Adrenal gland (tissue), 12 donors: Measurements from ENCODE around the gene ZSCAN10. TPM values are rescaled to one million over a fixed set of nuclear protein-coding genes. Genes with fewer than 3 reads are reported as not detected.

Source experiments
- DNase-seq, 7 donors: peaks; one replicate each; pipeline ENCODE4 v3.0.0-alpha.2; 2019 to 2020
- H3K27ac ChIP-seq, 5 donors: fragments of 200-600 bp; sonication (generic) in 4 of 5; 1 replicate in 3 of 5; 2 replicates in 2 of 5; pipeline versions ENCODE4 v1.5.1 to v1.8.0; 2016 to 2020; ENCODE audit warnings: mild to moderate bottlenecking in 1 of 5
- H3K27me3 ChIP-seq: fragments of 200-600 bp; 2 replicates; pipeline ENCODE4 v1.8.0; 2021
- H3K36me3 ChIP-seq, 2 donors: fragments of 200-600 bp; replicated peaks in 1 of 2; 1 replicate in 1 of 2; 2 replicates in 1 of 2; pipeline versions ENCODE4 v1.5.1 to v1.8.0; 2018 to 2022
- H3K4me1 ChIP-seq, 2 donors: fragments of 200-600 bp; replicated peaks in 1 of 2; 1 replicate in 1 of 2; 2 replicates in 1 of 2; pipeline versions ENCODE4 v1.5.1 to v1.8.0; 2018 to 2021
- H3K4me3 ChIP-seq, 4 donors: fragments of 200-600 bp; sonication (generic) in 3 of 4; one replicate each; pipeline ENCODE4 v1.5.1; 2016 to 2018
- H3K9me3 ChIP-seq, 3 donors: fragments of 200-600 bp; sonication (generic) in 1 of 3; replicated peaks in 1 of 3; 1 replicate in 2 of 3; 2 replicates in 1 of 3; pipeline versions ENCODE4 v1.5.1 to v1.8.0; 2016 to 2021
- POLR2A ChIP-seq, 2 donors: fragments of 450-650 bp; IDR thresholded peaks; one replicate each; pipeline ENCODE4 v1.6.1; 2017; ENCODE audit warnings: antibody characterized with exemption in 2 of 2, mild to moderate bottlenecking in 2 of 2, moderate library complexity in 1 of 2
- WGBS, 4 donors: extraction: QIAGEN DNeasy Blood & Tissue Kit in 2 of 4; methylation state at CpG; one replicate each; pipeline versions ENCODE4 v1.1.5 to v1.1.7; 2013 to 2017; 5-methylcytosine and 5-hydroxymethylcytosine counted together
- intact Hi-C, 2 donors: fragments of 100-400 bp; cut with DNase I; formaldehyde crosslinking; loops; one replicate each; pipeline versions ENCODE4 v1.14.1 to v1.15.0; 2022 to 2023
- polyA plus RNA-seq, 3 donors: library from polyadenylated mRNA; stranded (reverse); fragments of 200-250 nt in 2 of 3; fragments of 350-450 nt in 1 of 3; fragmentation: Illumina TruSeq in 1 of 3; extraction: RNeasy Lipid Tissue Mini Kit (QIAGEN cat#74804) in 1 of 3; gene quantifications; one replicate each; pipeline ENCODE4 v1.2.3, GENCODE V29; 2013 to 2014
- total RNA-seq, 9 donors: library from RNA; depleted of rRNA in 4 of 9; stranded (reverse); fragments of >200 nt in 4 of 9; fragments of 120-200 nt in 1 of 9; fragmentation: NEBNext Ultra II Directional in 1 of 9; extraction: Animal tissue kit (Norgen Biotek cat#: 25700) in 1 of 9; gene quantifications; one replicate each; pipeline versions ENCODE4 v1.1.0 to v1.2.4, GENCODE V29; 2013 to 2023
- TF ChIP-seq, protein P1 (sequence below), 6 experiments: fragments of 450-650 bp in 4 of 6; fragments of 200-600 bp in 2 of 6; sonication (generic) in 1 of 6; IDR thresholded peaks; 1 replicate in 5 of 6; 2 replicates in 1 of 6; pipeline versions ENCODE4 v1.5.1 to v1.8.0; 2016 to 2021; ENCODE audit warnings: antibody characterized with exemption in 6 of 6, mild to moderate bottlenecking in 2 of 6, moderate library complexity in 1 of 6
- donor health status: healthy with polysubstance abuse.
- donor health status: Bipolar disorder and iron deficiency.
- donor health status: DM: yes; HTN: yes; CAD: no.
- donor health status: DM: no; HTN: no; CAD: no.
- donor health status: DM: no; HTN: no; CAD: no.
- donor health status: DM: yes; HTN: yes; CAD: no.

The ZSCAN10 gene
- total and polyA plus RNA-seq, 12 donors, result 0.11 to 0.50 (median 0.14) TPM; not detected in 8

DNA sequence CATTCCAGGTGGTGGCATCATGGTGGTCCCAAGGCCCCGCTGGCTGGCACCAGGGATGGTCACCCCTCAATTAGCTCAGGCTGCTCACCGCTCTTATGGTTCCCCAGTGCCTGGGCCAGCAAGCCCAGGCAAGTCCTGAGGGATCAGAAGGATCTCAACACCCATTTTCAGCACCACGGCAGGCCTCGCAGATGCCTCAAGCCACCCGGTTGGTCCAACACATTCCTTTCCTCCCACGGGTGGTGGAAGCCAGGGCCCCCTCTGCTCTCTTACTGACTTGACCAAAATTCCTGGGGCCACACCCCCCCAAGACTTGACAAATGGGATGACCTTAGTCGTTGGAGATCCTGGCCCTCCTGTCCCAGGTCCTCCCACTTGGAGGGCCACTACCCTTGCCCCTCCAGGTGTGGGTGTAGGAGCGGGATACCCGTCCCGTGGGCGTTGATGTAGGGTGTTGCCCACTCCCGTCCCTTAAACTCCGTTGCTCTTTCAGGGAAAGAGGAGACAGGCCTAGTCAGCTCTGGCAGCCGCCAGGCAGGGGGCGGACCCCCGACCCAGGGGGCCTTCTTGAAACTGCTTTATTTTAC, 19.2 kb upstream of the ZSCAN10 start:
- H3K4me1 ChIP-seq, result peaks cover 12 to 28% of the 10 kb centered on the region in 2 donors
- no peaks in the 10 kb centered on the region for H3K9me3 ChIP-seq
- TF ChIP-seq, protein P1, sequence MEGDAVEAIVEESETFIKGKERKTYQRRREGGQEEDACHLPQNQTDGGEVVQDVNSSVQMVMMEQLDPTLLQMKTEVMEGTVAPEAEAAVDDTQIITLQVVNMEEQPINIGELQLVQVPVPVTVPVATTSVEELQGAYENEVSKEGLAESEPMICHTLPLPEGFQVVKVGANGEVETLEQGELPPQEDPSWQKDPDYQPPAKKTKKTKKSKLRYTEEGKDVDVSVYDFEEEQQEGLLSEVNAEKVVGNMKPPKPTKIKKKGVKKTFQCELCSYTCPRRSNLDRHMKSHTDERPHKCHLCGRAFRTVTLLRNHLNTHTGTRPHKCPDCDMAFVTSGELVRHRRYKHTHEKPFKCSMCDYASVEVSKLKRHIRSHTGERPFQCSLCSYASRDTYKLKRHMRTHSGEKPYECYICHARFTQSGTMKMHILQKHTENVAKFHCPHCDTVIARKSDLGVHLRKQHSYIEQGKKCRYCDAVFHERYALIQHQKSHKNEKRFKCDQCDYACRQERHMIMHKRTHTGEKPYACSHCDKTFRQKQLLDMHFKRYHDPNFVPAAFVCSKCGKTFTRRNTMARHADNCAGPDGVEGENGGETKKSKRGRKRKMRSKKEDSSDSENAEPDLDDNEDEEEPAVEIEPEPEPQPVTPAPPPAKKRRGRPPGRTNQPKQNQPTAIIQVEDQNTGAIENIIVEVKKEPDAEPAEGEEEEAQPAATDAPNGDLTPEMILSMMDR (IDR thresholded peaks at IDR 0.05), result no peak
- TF ChIP-seq POLR2A (IDR thresholded peaks at IDR 0.05), result no peak
- H3K27me3 ChIP-seq, result no peaks in the 10 kb centered on the region
- WGBS, 4 donors, result 88 to 96% (median 92%) methylated on average over 8 to 16 of the region's 16 CpGs
- H3K36me3 ChIP-seq, result peaks cover 0 to 41% of the 10 kb centered on the region in 2 donors
- no peak for DNase-seq
- no peak overlapping the region for H3K27ac ChIP-seq
- intact Hi-C loops, result no loop called here
- no peak overlapping the region for H3K4me3 ChIP-seq

DNA sequence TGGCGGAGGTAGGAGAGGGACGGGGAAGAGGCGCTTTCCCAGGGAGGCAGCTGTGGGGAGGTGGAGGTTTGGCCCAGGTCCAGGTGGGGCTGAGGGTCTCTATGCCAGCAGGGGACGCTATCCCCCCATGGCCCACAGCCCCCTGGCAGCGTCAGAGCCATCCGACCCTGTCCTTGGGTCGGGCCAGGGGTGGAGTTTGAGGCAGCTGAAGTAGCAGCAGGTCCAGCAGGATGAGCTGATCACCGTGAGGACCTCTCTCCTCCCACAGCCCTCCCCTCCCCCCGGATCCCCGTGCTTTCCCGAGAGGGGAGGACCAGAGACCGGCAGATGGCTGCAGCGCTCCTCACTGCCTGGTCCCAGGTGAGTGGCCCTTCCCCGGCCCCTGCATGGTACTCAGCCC, 16.5 kb upstream of the ZSCAN10 start:
- TF ChIP-seq, protein P1 (IDR thresholded peaks at IDR 0.05), result no peak
- no peak for TF ChIP-seq POLR2A (IDR thresholded peaks at IDR 0.05)
- Histone ChIP-seq H3K9me3 (no peaks in the 10 kb centered on the region), H3K4me3 (no peak overlapping the region), H3K4me1 (peaks cover 21 to 32% of the 10 kb centered on the region in 2 donors), H3K27ac (peak overlapping the region in 1 of 5 donors; percentile 0), H3K27me3 (no peaks in the 10 kb centered on the region), H3K36me3 (peaks cover 0 to 41% of the 10 kb centered on the region in 2 donors)
- intact Hi-C loops, result no loop called here
- no peak for DNase-seq
- WGBS, 4 donors, result 58 to 65% (median 62%) methylated on average over 9 to 14 of the region's 14 CpGs

DNA sequence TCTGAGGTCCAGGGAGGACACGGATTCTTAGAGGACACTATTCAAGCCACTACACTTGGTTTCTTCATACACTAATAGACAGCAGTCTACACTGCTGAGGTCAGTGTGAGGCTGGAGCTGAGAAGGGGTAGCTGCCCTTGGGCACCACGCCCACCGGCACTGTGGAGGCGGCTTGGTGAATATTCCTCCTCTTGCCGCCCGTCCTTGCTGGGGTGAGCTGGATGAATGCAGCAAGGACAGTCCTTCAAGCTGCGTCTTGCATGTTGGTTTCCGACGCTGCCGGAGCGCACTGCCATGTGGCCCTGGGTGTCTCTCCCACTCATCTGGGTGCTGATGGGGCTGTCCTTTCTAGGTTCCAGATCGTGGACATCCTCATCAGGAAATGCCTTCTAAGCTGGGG, 15.9 kb upstream of the ZSCAN10 start:
- WGBS, 4 donors, result 39 to 53% (median 47%) methylated on average over 10 to 12 of the region's 12 CpGs
- peaks cover 21 to 32% of the 10 kb centered on the region in 2 donors for H3K4me1 ChIP-seq
- H3K27ac ChIP-seq, result peak overlapping the region in 1 of 5 donors; percentile 0
- H3K27me3 ChIP-seq, result no peaks in the 10 kb centered on the region
- peaks cover 0 to 38% of the 10 kb centered on the region in 2 donors for H3K36me3 ChIP-seq
- H3K4me3 ChIP-seq, result no peak overlapping the region
- H3K9me3 ChIP-seq, result no peaks in the 10 kb centered on the region
- peak; percentile 61 to 83 (median 74) for DNase-seq
- TF ChIP-seq, protein P1 (IDR thresholded peaks at IDR 0.05), result no peak
- TF ChIP-seq POLR2A (IDR thresholded peaks at IDR 0.05), result peak in 1 of 2 donors; percentile 24
- intact Hi-C loops, result no loop called here

DNA sequence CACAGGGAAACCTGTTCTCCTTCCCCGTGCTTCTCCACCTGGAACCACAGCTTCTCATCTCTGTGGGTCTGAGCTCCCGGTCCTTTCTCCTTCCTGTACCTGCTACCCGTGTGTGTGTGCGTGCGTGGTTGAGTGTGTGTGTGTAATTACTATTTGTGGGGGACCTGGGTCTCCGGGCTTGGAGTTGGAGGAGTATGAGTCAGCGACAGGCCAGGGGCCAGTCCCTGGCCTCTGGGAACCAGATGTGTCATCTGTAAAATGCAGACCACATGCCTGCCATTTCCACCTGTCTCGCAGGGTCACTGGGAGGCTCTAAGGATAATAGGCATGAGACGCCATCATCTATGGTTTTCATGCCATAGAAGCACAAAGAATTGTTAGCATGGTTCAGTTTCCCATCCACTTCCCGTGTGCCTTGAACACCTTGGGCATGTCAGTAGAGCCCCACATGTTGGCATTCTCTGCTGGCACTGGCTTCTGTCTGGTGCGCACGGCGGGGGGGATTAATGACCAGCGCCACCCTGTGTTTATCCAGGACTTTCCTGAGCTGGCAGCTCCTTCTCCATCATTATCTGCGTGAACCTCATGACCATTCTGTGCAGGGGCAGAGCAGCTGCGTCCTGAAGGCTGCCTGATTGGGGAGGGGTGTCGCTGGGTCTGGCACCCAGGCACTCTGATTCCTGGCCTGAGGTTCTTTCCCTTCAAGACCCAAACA, 14.8 kb upstream of the ZSCAN10 start:
- peak overlapping the region in 1 of 5 donors; percentile 46 for H3K27ac ChIP-seq
- TF ChIP-seq, protein P1 (IDR thresholded peaks at IDR 0.05), result no peak
- TF ChIP-seq POLR2A (IDR thresholded peaks at IDR 0.05), result no peak
- peaks cover 0 to 27% of the 10 kb centered on the region in 2 donors for H3K36me3 ChIP-seq
- no peaks in the 10 kb centered on the region for H3K27me3 ChIP-seq
- no peaks in the 10 kb centered on the region for H3K9me3 ChIP-seq
- H3K4me3 ChIP-seq, result peak overlapping the region in 1 of 4 donors; percentile 90
- intact Hi-C loops, result no loop called here
- DNase-seq, result no peak
- peaks cover 21 to 32% of the 10 kb centered on the region in 2 donors for H3K4me1 ChIP-seq
- 54 to 66% (median 58%) methylated on average over 10 to 17 of the region's 17 CpGs for WGBS, 4 donors
